NB4 (cell line): ENCODE data around the gene RAVER2.

Experiments used
- CTCF ChIP-seq: IDR thresholded peaks from one replicate; pipeline ENCODE4 v1.5.1; 2012; ENCODE audit warnings: low read depth, low read length
- MAX ChIP-seq: IDR thresholded peaks from 2 replicates; pipeline ENCODE4 v1.6.1; 2011; ENCODE audit warnings: low read depth, low read length
- MYC ChIP-seq: IDR thresholded peaks from 2 replicates; pipeline ENCODE4 v1.6.1; 2011; ENCODE audit warnings: low read depth, low read length
- POLR2A ChIP-seq: IDR thresholded peaks from 2 replicates; pipeline ENCODE4 v1.6.1; 2011; ENCODE audit warnings: mild to moderate bottlenecking; ENCODE audit not compliant: insufficient read length; ENCODE audit errors: extremely low read depth

GRCh38 chr1:64875101-64875500 is 130.2 kb downstream of the RAVER2 start:
- no peak for TF ChIP-seq MYC
- no peak for TF ChIP-seq POLR2A
- no peak for TF ChIP-seq CTCF
- no peak for TF ChIP-seq MAX
